K562 (cell line): ENCODE measurements around the gene TRMT2A. TPM values are rescaled to one million over a fixed set of nuclear protein-coding genes. Genes with fewer than 3 reads are reported as not detected.

Experiments
- FIP1L1 ChIP-seq: fragments of 200-400 bp; formaldehyde crosslinking; IDR thresholded peaks from 2 replicates; pipeline ENCODE4 v1.6.1; 2018; ENCODE audit warnings: mild to moderate bottlenecking, low read depth, low read length; ENCODE audit not compliant: poor library complexity, severe bottlenecking
- HNRNPK ChIP-seq: fragments of 200-400 bp; formaldehyde crosslinking; IDR thresholded peaks from one replicate; pipeline ENCODE4 v1.6.1; 2018; ENCODE audit warnings: mild to moderate bottlenecking, low read depth, low read length; ENCODE audit not compliant: poor library complexity, severe bottlenecking
- MECOM ChIP-seq: fragments of 250-450 bp; sonication (Bioruptor Pico); IDR thresholded peaks from 2 replicates; pipeline ENCODE4 v1.8.0; 2022; ENCODE audit warnings: inconsistent platforms
- NBN ChIP-seq: fragments of 450-650 bp; IDR thresholded peaks from 2 replicates; pipeline ENCODE4 v1.6.1; 2016; ENCODE audit warnings: low read depth, mild to moderate bottlenecking
- SMAD2 ChIP-seq: fragments of 150-350 bp; IDR thresholded peaks from 2 replicates; pipeline ENCODE4 v1.6.1; 2014; ENCODE audit warnings: low read depth, mild to moderate bottlenecking, low read length
- SMAD3 ChIP-seq: fragments of 450-650 bp; formaldehyde crosslinking; conservative IDR thresholded peaks from 2 replicates; pipeline ENCODE4 v1.4.0; 2020; ENCODE audit warnings: mild to moderate bottlenecking
- ZFPM2 ChIP-seq: fragments of 250-450 bp; sonication (Bioruptor Pico); IDR thresholded peaks from 2 replicates; pipeline ENCODE4 v1.5.1; 2022; ENCODE audit warnings: mild to moderate bottlenecking
- ZNF77 ChIP-seq: fragments of 250-450 bp; sonication (Bioruptor Pico); IDR thresholded peaks from 2 replicates; pipeline ENCODE4 v1.5.0; 2020
- polyA plus RNA-seq, 8 experiments: library from polyadenylated mRNA; depleted of rRNA in 4 of 8; stranded (reverse) in 5 of 8; unstranded in 3 of 8; fragments of >200 nt; fragmentation: Nextera tagmentation in 2 of 8; fragmentation: Illumina TruSeq in 1 of 8; extraction: Ambion mirVana in 2 of 8; extraction: Trizol in 1 of 8; gene quantifications; 2 replicates each; pipeline versions ENCODE4 v1.2.1 to v1.2.3, GENCODE V29; 2011 to 2014; ENCODE audit warnings: inconsistent platforms in 1 of 8, missing spikeins in 1 of 8
- total RNA-seq, 7 experiments: library from RNA; depleted of rRNA in 6 of 7; stranded (reverse); fragments of >200 nt in 6 of 7; fragmentation: Illumina TruSeq in 2 of 7; extraction: Trizol in 2 of 7; gene quantifications; 2 replicates each; pipeline versions ENCODE4 v1.2.1 to v1.2.3, GENCODE V29; 2011 to 2021; ENCODE audit warnings: low replicate concordance in 1 of 7
- TF ChIP-seq, protein P1 (sequence below): fragments of 450-650 bp; IDR thresholded peaks from 2 replicates; pipeline ENCODE4 v1.6.1; 2017; ENCODE audit warnings: antibody characterized with exemption, mild to moderate bottlenecking
- TF ChIP-seq, protein P2 (sequence below): sonication (generic); formaldehyde crosslinking; IDR thresholded peaks from 2 replicates; pipeline ENCODE4 v1.8.0; 2022; ENCODE audit warnings: mild to moderate bottlenecking, missing genetic modification reagents, borderline replicate concordance

Gene TRMT2A
- total and polyA plus RNA-seq, 9 of the 15 experiments (the other 6 are each of a cell fraction or from before 2014, with no cell fraction given): 1.6 to 265 (median 140) TPM

DNA sequence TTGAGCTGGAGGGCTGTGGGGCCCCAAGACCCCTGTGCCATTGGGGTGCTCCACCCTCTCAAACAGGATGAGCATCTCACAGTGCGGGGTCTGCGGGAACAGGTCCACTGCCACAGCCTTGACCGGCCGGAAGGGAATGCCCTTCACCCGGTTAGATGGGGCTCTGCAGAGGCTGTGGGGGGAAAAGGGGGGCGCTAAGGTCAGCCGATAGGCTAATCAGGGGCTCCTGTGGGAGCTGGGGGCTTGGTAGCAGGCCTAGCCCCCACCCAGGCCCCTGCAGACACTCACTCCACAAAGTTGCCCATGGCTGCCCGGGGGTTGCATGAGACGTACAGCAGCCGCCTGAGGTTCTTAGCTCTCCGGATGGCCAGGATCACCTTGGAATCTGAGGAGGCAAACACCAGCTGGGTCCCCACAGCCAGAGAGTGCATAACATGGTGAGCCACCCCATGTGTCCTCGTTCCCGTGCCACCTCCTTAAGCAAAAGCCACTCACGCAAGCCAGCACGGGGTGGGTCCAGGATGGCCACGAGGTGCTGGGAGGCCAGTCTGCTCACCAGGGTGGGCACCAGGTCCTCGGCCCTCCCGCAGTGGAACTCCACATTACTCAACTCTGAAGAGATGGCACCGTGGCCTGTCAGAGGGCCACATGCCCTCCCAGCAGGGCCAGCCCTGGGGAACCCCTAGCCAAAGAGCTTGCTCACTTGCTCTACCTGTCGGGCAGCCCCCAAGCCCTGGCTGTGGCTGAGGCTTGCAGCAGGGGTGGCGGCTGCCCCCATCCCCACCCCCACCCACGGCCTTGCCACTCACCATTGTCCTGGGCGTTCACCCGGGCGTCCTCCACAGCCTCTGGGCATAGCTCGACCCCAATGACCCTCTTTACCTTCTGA is 4.2 kb downstream of the TRMT2A start (continued):
- TF ChIP-seq SMAD2 (no peak), SMAD3 (CRISPR knock-in tag) (no peak), HNRNPK (no peak), ZNF77 (CRISPR knock-in tag) (no peak), ZFPM2 (CRISPR knock-in tag) (peak; percentile 62; the same call in 1 of the 2 replicates), MECOM (no peak), NBN (no peak), FIP1L1 (no peak)
- TF ChIP-seq, protein P1, sequence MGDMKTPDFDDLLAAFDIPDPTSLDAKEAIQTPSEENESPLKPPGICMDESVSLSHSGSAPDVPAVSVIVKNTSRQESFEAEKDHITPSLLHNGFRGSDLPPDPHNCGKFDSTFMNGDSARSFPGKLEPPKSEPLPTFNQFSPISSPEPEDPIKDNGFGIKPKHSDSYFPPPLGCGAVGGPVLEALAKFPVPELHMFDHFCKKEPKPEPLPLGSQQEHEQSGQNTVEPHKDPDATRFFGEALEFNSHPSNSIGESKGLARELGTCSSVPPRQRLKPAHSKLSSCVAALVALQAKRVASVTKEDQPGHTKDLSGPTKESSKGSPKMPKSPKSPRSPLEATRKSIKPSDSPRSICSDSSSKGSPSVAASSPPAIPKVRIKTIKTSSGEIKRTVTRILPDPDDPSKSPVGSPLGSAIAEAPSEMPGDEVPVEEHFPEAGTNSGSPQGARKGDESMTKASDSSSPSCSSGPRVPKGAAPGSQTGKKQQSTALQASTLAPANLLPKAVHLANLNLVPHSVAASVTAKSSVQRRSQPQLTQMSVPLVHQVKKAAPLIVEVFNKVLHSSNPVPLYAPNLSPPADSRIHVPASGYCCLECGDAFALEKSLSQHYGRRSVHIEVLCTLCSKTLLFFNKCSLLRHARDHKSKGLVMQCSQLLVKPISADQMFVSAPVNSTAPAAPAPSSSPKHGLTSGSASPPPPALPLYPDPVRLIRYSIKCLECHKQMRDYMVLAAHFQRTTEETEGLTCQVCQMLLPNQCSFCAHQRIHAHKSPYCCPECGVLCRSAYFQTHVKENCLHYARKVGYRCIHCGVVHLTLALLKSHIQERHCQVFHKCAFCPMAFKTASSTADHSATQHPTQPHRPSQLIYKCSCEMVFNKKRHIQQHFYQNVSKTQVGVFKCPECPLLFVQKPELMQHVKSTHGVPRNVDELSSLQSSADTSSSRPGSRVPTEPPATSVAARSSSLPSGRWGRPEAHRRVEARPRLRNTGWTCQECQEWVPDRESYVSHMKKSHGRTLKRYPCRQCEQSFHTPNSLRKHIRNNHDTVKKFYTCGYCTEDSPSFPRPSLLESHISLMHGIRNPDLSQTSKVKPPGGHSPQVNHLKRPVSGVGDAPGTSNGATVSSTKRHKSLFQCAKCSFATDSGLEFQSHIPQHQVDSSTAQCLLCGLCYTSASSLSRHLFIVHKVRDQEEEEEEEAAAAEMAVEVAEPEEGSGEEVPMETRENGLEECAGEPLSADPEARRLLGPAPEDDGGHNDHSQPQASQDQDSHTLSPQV: no peak
- TF ChIP-seq, protein P2, sequence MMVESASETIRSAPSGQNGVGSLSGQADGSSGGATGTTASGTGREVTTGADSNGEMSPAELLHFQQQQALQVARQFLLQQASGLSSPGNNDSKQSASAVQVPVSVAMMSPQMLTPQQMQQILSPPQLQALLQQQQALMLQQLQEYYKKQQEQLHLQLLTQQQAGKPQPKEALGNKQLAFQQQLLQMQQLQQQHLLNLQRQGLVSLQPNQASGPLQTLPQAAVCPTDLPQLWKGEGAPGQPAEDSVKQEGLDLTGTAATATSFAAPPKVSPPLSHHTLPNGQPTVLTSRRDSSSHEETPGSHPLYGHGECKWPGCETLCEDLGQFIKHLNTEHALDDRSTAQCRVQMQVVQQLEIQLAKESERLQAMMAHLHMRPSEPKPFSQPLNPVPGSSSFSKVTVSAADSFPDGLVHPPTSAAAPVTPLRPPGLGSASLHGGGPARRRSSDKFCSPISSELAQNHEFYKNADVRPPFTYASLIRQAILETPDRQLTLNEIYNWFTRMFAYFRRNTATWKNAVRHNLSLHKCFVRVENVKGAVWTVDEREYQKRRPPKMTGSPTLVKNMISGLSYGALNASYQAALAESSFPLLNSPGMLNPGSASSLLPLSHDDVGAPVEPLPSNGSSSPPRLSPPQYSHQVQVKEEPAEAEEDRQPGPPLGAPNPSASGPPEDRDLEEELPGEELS (CRISPR knock-in tag): no peak
